Effector CD4-positive, alpha-beta T cell (primary cell): ENCODE data around the gene TCF20.

Experiments used
- DNase-seq: peaks from one replicate; pipeline ENCODE4 v3.0.0-alpha.2; 2020

The TCF20 gene

GRCh38 chr22:42300259-42301076, 30.0 kb upstream of the TCF20 start:
- peak; percentile 33 for DNase-seq

DNA sequence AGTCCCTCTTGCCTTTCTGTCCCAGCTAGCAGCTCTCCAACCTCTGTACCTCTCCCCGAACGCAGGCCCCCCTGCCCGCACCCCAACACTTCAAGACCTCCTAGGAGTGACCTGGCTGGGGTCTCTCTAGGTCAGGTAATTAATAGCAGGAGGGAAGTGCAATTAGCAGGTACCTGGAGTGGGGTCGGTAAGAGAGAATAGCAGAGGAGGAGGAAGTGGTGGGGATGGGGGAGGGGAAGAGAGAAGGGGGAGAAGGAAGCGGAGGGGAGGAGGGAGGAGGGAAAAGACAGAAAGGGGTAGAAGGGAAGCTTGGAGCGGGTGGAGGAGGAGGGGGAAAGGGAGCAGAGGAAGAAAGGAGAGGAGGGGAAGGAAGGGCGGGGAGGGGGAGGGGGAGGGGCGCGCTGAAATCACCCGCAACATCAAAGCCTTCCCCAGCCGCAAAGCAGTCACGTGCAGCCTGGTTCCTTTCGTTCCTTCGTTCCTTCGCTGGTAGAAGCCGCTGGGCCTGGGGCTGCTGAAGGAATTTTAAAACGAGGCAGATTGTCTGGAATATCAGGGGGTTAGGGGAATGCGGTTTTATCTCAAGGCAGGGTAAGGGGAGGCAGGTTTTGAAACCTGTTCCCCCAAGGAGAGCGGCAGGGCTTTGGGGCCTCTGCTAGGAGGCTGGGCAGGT, 29.3 kb upstream of the TCF20 start:
- peak; percentile 58 for DNase-seq

GRCh38 chr22:42298746-42299145, 28.3 kb upstream of the TCF20 start:
- no peak for DNase-seq

DNA sequence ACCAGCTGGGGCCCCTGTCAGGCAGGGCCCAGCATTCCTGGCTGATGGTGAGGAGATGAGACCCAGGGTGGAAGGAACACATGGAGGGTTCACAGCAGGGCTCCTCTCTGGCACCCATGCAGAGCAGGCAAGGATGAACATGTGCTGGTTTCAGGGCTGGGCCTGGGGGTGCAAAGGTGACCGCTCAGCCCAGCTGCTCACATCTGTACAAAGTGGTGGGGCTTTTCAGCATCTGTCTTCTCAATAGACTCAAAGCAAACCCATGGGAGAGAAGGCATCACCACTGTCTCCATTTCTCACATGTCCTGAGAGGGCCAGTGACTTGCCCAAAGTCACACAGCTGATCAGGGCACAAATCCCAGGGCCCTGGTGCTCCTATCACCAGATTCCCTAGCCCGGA, 27.3 kb upstream of the TCF20 start:
- DNase-seq: no peak

- no peak for DNase-seq
Observed at GRCh38 chr22:42296883-42297282, 26.4 kb upstream of the TCF20 start.

DNA sequence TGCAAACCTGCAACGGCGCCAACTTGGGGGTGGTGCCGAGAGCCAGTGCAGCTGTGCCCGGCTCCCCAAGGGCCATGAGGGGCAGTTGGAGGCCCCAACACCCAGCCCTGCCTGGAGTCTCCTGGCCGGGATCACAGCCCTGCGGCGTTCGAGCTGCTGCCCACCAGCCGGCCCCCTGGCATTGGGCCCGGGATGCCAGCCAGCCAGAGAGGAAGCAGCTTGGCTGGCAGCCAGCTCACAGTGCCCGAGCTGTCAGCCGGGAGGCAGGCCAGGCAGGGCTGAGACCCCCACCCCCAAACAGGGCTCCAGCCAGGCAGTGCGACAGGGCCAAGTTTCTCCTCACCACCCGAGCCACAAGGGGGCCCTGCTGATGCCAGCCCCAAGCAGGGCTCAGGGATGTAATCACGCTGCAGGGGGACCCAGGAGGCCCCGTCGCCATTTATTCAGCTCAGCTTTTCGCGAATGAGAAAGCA, 26.0 kb upstream of the TCF20 start:
- DNase-seq: no peak

DNA sequence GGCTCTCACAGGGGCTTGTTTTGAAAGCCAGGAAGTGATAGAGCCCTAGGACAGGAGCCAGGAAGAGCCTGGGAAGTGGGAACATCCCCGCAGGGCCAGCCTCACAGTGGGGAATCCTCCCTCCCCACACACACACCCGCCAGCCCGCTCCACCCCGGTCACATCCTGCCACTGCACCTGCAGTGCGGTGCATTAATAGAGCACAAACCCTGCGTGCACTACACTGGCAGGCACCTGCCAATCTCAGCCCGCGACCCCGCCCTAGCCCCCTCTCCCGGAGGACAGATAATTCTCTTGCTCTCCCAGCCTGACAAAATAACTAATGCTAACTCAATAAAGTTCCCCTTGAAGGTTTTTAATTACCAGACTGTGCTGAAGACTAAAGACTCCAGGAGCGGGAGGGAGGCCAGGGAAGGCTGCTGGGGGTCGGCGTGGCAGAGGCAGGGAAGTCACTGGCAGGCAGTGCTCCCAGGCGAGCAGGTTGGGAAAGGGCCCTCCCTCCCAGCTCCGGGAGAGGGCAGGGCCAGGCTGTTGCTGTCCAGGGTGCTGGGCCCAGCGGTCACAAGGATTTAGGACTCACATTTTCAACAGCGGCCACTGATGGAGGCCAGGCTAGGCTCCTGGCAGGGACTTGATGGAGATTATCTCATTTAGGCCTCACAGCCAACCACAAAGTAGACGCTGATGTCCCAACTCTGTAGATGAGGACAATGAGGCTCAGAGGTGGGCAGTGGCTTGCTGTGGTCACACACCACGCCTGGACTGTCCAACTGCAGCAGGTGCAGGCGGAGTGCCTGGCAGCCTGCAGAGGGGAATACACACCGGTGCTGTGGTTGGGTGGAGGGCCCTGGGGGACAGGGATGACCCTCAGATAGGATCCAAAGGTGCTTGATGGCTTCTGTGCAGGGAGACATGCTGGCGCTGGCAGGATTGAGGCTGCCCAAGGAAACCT, 23.9 kb upstream of the TCF20 start:
- DNase-seq: peak; percentile 36

GRCh38 chr22:42292732-42293520, 22.5 kb upstream of the TCF20 start:
- DNase-seq: no peak

GRCh38 chr22:42291287-42291686, 20.8 kb upstream of the TCF20 start:
- DNase-seq: no peak

- no peak for DNase-seq
Observed at GRCh38 chr22:42289671-42290541, 19.5 kb upstream of the TCF20 start.

- no peak for DNase-seq
Observed at GRCh38 chr22:42288791-42289190, 18.3 kb upstream of the TCF20 start.

DNA sequence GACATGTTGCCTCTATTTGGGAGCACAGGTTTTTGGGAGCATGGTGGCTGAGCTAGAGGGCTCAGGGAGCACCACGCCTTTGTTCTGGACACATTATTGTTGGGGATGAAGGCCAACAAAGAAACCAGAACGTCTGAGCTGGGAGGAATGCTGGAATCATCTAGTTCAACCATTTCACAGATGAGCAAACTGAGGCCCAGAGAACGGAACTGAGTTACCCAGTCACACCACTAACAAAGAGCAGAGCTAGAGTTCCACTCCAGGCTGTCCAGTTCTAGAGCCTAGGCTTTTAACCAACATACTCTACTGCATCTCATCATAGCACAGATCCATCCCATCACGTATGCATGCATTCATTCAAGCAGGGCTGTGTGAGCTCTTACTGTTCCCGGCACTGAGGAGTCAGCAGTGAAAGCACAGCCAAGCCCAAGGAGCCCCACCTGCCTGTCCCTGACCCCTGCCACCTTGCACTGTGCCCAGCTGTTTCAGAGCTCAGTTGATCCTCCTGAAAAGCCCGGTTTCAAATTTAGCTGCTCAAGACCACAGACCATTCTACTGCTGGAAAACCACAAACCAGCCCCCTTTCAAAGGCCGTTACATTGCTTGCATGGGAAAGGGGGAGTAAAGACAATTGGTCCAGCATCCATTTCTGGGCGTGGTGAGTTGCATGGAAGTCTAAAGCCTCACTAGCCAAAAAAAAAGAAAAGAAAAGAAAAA, 16.9 kb upstream of the TCF20 start:
- DNase-seq: no peak

GRCh38 chr22:42286205-42286604, 15.8 kb upstream of the TCF20 start:
- peak; percentile 34 for DNase-seq

DNA sequence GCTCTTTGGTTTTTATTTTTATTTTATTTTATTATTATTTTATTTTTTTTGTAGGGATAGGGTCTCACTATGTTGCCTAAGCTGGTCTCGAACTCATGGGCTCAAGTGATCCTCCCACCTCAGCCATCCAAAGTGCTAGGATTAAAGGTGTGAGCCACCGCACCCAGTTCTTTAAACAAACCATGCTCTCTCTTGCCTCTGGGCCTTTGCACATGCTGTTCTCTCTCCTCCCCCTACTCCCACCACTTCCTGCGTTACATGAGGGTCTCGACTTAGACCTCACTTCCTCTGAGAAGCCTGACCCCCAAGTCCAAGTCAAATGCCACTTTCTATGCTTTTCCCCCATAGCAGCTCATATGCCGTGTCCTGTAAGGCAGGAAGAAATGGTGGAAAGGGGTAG, 15.2 kb upstream of the TCF20 start:
- no peak for DNase-seq

GRCh38 chr22:42284643-42285181, 14.3 kb upstream of the TCF20 start:
- DNase-seq: no peak

GRCh38 chr22:42284202-42284591, 13.7 kb upstream of the TCF20 start:
- DNase-seq: no peak

DNA sequence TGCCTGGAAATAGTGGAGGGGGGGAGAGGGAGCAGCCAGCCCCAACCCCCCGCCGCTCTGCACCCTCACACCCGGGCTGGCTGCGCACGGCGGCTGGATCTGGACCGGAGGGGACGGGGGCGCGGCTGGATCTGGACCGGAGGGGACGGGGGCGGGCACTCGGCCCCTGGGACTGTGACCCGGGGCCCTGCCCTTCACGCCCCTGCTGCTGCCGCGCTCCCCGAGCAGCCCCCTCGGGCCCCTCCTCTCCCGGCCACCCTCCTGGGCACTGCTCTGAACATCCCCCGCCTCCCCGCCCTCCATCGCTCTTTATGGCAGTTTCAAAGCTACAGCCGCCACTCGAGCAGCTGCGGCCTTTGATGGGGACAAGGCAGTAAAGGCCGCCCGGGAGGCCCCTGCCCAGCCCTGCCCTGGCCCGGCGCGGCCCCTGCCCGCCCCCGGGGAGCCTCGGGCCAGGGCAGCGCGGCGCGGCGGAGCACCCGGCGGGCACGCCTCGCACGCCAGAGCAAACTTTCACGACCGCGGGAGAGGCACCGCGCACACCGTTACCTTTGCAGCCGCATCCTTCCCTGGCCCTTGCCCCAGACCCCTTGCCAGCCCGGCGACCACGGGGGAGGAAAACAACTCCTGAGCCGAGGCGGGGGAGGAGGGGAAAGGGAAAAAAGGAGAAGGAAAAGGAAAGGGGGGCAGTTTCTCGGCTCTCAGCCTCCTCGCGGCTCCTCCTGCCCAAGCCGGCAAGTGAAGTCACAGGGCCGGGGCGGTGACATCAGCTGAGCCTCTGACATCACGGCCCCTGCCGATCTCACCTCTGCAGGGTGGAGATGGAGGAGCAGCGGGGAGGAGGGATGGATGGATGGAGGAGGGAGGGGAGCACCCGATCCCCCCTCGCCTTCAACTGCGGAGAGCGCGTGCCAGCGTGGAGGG, 13.1 kb upstream of the TCF20 start:
- peak; percentile 25 for DNase-seq

DNA sequence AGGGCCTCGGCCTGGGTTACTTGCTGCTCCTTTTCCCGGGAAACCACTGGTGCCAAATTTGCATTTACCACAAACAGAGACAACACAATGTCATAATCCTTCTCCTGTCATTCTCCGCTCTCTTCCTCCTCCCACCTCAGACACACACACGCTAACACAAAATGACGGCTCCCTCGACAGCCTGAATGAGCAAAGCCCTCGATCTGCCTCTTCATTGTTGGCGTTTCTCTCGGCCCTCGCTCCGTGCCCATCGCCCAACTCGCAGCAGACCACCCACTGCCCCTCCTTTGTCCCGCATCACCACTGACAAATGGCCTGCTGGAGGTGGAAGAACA, 12.5 kb upstream of the TCF20 start:
- DNase-seq: no peak

GRCh38 chr22:42282252-42282942, 11.9 kb upstream of the TCF20 start:
- no peak for DNase-seq
